ENCODE data around the gene CREB5.

DNA sequence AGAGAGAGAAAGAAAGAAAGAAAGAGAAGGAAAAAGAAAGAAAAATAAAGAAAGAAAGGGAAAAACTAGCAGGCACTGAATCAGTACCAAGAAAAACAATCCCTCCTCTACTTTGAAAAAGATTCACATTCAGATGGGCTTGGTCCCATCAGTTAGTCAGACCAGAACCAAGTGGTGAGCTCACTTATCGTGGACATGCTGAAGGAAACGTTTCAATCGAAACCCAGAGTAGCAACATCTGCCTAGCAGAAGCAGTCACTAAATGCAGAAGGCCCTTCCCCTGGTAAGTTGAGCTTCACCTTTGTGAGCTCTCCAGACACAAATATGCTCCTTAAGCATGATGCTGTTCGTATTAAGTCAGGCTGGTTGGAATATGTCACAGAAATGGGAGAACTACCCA lies 378.1 kb downstream of the CREB5 start:
- TF ChIP-seq, protein P1, sequence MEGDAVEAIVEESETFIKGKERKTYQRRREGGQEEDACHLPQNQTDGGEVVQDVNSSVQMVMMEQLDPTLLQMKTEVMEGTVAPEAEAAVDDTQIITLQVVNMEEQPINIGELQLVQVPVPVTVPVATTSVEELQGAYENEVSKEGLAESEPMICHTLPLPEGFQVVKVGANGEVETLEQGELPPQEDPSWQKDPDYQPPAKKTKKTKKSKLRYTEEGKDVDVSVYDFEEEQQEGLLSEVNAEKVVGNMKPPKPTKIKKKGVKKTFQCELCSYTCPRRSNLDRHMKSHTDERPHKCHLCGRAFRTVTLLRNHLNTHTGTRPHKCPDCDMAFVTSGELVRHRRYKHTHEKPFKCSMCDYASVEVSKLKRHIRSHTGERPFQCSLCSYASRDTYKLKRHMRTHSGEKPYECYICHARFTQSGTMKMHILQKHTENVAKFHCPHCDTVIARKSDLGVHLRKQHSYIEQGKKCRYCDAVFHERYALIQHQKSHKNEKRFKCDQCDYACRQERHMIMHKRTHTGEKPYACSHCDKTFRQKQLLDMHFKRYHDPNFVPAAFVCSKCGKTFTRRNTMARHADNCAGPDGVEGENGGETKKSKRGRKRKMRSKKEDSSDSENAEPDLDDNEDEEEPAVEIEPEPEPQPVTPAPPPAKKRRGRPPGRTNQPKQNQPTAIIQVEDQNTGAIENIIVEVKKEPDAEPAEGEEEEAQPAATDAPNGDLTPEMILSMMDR (IDR thresholded peaks at IDR 0.05; ENCODE audit: poor library complexity, severe bottlenecking) = no peak
- no peak for TF ChIP-seq TAF1 (IDR thresholded peaks at IDR 0.05; ENCODE audit: low read depth)
- TF ChIP-seq MXI1 (conservative IDR thresholded peaks at IDR 0.05; ENCODE audit: poor library complexity, severe bottlenecking) = no peak
